HL-60 (cell line): ENCODE data around the gene VAX1.

ENCODE experiments used
- DNase-seq, 2 experiments: peaks; one replicate each; pipeline ENCODE4 v3.0.0-alpha.2; 2010 to 2020; ENCODE audit warnings: low read depth in 1 of 2, low spot score in 1 of 2
- H3K27ac ChIP-seq: fragments of 250-450 bp; sonication (Bioruptor Pico); replicated peaks from 2 replicates; pipeline ENCODE4 v1.5.1; 2020; ENCODE audit warnings: mild to moderate bottlenecking, moderate library complexity
- H3K27me3 ChIP-seq: fragments of 250-450 bp; sonication (Bioruptor Pico); 2 replicates; pipeline ENCODE4 v1.5.1; 2021; ENCODE audit warnings: mild to moderate bottlenecking, moderate library complexity; ENCODE audit not compliant: insufficient read depth, poor library complexity, severe bottlenecking
- H3K4me3 ChIP-seq: replicated peaks from 2 replicates; pipeline ENCODE4 v1.5.1; 2011; ENCODE audit warnings: mild to moderate bottlenecking, control low read depth, low read length; ENCODE audit not compliant: insufficient read depth
- GABPA ChIP-seq: IDR thresholded peaks from 2 replicates; pipeline ENCODE4 v1.6.1; 2012; ENCODE audit warnings: low read depth
- POLR2AphosphoS5 ChIP-seq: IDR thresholded peaks from 2 replicates; pipeline ENCODE4 v1.6.1; 2012; ENCODE audit warnings: low read depth
- SPI1 ChIP-seq: IDR thresholded peaks from 2 replicates; pipeline ENCODE4 v1.6.1; 2012; ENCODE audit warnings: low read depth, mild to moderate bottlenecking, borderline replicate concordance
- TF ChIP-seq, protein P1 (sequence below): IDR thresholded peaks from 2 replicates; pipeline ENCODE4 v1.6.1; 2012; ENCODE audit warnings: low read depth; ENCODE audit not compliant: insufficient replicate concordance
- TF ChIP-seq, protein P2 (sequence below): IDR thresholded peaks from one replicate; pipeline ENCODE4 v1.5.1; 2011; ENCODE audit warnings: low read length, control low read depth, inconsistent platforms; ENCODE audit not compliant: insufficient read depth

VAX1 gene

DNA sequence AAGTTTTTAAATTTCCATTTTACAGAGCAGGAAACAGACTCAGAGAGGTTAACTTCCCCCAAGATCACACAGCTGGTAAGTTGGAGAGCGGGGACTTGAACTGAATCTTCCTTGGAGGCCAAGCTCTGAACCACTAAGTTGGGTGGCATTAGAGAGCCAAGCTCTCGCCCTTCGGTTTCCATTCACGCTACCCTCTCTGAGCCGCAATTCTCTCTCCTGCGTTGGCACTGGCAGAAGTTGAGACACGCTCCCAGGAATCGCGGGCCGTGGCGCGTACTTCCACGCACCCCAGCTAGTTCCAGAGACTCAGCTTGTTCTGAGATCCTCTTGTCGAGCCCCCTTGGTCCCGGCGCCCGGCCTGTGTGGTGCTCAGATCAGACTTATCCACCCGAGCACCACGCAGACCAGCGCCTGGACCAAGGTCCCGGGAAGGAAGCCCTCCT lies 29.3 kb upstream of the VAX1 start:
- H3K27ac ChIP-seq, result no peak overlapping the region
- no peak overlapping the region for H3K4me3 ChIP-seq
- no peak for DNase-seq
- no peak for TF ChIP-seq GABPA
- TF ChIP-seq SPI1, result no peak
- H3K27me3 ChIP-seq, result peaks cover 74% of the 10 kb centered on the region

DNA sequence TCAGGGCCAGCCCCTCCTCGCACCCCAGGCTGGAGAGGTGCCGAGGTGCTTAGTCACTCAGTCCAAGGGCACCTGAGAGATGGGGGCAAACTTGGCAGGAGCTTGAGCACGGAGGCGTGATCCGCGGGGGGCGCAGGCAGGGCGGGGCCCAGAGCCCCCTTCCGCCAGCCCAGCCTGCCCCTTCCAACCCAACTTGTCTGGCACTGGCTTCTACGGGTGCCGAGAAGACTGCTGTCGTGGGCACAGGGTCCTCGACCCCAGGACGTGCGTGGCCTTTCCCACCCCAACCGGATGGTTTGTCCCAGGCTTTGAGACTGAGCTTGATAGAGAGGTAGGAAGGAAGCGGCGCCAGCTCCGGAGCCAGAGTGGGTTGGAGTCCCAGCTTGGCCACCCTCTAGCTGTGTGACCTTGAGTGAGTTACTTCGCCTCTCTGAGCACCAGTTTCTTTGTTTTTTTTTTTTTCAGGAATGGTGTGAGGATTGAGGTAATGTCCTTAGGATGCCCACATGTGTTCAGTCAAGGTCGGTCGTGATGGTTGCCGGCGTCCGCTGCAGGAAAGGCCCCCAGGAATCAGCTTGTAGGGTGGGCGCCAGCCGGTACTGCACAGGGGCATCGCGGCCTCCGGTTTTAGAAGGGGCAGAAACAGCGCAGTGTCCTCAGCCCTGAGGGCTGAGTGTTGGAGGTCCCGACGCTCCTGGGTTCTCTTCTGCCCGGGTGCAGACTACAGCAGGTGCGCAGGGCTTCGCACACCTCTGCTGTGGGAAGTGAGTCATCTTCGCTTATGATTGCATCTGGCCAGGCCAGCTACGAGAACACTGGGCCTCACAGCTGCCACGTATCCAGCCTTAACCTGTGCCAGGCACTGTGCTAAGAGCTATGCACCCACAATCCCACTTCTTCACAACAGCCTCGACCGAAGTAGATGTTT lies 28.6 kb upstream of the VAX1 start:
- H3K4me3 ChIP-seq, result no peak overlapping the region
- no peak overlapping the region for H3K27ac ChIP-seq
- TF ChIP-seq POLR2AphosphoS5, result no peak
- TF ChIP-seq, protein P1, sequence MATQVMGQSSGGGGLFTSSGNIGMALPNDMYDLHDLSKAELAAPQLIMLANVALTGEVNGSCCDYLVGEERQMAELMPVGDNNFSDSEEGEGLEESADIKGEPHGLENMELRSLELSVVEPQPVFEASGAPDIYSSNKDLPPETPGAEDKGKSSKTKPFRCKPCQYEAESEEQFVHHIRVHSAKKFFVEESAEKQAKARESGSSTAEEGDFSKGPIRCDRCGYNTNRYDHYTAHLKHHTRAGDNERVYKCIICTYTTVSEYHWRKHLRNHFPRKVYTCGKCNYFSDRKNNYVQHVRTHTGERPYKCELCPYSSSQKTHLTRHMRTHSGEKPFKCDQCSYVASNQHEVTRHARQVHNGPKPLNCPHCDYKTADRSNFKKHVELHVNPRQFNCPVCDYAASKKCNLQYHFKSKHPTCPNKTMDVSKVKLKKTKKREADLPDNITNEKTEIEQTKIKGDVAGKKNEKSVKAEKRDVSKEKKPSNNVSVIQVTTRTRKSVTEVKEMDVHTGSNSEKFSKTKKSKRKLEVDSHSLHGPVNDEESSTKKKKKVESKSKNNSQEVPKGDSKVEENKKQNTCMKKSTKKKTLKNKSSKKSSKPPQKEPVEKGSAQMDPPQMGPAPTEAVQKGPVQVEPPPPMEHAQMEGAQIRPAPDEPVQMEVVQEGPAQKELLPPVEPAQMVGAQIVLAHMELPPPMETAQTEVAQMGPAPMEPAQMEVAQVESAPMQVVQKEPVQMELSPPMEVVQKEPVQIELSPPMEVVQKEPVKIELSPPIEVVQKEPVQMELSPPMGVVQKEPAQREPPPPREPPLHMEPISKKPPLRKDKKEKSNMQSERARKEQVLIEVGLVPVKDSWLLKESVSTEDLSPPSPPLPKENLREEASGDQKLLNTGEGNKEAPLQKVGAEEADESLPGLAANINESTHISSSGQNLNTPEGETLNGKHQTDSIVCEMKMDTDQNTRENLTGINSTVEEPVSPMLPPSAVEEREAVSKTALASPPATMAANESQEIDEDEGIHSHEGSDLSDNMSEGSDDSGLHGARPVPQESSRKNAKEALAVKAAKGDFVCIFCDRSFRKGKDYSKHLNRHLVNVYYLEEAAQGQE, result no peak
- TF ChIP-seq, protein P2, sequence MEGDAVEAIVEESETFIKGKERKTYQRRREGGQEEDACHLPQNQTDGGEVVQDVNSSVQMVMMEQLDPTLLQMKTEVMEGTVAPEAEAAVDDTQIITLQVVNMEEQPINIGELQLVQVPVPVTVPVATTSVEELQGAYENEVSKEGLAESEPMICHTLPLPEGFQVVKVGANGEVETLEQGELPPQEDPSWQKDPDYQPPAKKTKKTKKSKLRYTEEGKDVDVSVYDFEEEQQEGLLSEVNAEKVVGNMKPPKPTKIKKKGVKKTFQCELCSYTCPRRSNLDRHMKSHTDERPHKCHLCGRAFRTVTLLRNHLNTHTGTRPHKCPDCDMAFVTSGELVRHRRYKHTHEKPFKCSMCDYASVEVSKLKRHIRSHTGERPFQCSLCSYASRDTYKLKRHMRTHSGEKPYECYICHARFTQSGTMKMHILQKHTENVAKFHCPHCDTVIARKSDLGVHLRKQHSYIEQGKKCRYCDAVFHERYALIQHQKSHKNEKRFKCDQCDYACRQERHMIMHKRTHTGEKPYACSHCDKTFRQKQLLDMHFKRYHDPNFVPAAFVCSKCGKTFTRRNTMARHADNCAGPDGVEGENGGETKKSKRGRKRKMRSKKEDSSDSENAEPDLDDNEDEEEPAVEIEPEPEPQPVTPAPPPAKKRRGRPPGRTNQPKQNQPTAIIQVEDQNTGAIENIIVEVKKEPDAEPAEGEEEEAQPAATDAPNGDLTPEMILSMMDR, result no peak
- TF ChIP-seq GABPA, result no peak
- no peak for TF ChIP-seq SPI1
- H3K27me3 ChIP-seq, result peaks cover 74% of the 10 kb centered on the region
- DNase-seq, result no peak

DNA sequence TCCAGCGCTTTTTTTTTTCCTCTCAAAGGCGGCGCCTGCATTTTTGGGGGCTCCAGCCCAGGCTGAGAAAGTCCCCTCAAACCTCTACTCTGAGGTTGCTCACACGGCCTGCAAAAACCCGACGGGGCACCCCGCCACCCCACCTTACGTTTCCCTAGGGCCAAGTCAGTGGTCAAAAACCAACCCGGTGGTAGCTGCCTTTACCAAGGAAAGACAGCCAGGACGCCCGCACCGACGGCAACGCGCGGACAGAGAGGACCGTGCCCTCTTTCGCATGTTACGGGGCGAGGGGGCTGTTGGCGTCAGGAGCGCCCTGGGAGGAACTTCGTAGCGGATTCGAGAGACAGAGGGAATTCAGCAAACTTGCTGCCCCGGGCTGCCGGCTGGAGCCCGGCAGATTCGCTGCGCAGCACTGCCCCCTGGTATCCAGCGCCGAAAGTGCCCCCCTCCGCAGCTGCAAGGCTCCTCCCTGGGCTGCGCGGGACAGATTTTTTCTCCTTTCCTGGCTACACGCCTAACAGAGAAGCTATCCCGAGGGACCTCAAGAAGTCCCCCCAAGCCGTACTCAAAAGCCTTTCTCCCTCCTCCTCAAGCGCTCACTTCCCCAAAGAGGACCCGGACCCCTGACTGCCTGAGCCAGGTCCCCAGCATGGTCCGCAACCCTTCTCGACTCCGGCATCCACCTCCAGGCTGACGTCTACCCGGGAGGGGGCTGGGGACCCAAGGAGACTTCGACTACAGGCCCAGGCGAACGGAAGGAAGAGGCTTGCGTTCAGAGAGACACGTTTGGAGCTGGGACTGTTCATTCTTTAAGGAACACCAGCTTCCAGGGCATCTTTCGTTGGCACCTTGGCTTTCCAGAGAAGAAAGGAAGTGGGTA lies 27.7 kb upstream of the VAX1 start:
- peaks cover 82% of the 10 kb centered on the region for H3K27me3 ChIP-seq
- TF ChIP-seq, protein P2, result peak; percentile 15
- TF ChIP-seq SPI1, result no peak
- no peak overlapping the region for H3K27ac ChIP-seq
- peak in 1 of 2 experiments; percentile 9 for DNase-seq
- H3K4me3 ChIP-seq, result no peak overlapping the region

DNA sequence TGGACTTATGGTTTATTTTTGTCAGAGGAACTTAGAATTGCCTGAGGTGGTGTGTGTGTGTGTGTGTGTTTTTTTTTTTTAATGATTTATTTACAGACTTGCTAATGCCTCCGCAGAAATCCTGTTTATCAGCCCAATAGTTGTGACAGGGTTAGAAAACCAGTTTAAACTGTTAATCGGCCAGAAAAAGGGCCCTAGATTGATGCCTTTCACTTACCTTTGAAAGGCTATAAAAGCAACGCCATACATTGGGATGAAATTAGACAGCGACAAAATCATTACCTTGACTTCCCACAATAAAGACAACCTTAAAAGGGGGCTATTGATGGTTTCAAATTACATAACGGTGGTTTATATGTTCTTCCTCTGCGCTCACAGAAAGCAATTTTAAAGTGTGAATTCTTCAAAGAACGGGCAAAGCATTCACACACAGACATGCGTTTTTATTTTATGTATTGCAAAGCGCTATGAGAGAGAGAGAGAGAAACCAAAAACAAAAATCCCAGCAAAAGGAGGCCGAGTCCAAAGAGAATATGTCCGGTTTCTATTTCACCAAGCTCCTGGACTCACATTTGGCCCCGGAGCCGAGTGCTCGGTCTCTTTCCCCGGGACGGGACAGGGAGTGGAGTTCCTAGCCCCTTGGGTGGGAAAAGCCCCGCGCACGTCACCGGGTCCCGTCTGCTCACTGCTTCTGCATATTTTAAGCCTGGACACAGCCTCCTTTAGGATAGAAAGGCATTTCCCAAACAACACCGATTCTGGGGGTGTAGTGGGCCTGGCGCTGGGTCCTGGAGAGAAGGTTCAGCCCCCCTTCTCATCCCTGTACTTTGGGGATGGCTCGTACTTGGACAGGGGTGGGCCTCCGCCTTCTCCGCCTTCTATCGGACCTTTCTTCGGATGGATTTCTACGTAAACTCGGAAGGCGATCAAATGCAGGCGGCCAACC lies 26.8 kb upstream of the VAX1 start:
- H3K27me3 ChIP-seq, result peaks cover 84% of the 10 kb centered on the region
- no peak for DNase-seq
- TF ChIP-seq GABPA, result no peak
- TF ChIP-seq, protein P1, result no peak
- TF ChIP-seq, protein P2, result no peak
- no peak for TF ChIP-seq SPI1
- TF ChIP-seq POLR2AphosphoS5, result no peak
- no peak overlapping the region for H3K4me3 ChIP-seq
- H3K27ac ChIP-seq, result no peak overlapping the region
